Measurements from ENCODE around the gene XIRP1.

Gene XIRP1

GRCh38 chr3:39142067-39142466 lies 50.3 kb downstream of the XIRP1 start:
- no peak for DNase-seq (ENCODE audit: low spot score)

DNA sequence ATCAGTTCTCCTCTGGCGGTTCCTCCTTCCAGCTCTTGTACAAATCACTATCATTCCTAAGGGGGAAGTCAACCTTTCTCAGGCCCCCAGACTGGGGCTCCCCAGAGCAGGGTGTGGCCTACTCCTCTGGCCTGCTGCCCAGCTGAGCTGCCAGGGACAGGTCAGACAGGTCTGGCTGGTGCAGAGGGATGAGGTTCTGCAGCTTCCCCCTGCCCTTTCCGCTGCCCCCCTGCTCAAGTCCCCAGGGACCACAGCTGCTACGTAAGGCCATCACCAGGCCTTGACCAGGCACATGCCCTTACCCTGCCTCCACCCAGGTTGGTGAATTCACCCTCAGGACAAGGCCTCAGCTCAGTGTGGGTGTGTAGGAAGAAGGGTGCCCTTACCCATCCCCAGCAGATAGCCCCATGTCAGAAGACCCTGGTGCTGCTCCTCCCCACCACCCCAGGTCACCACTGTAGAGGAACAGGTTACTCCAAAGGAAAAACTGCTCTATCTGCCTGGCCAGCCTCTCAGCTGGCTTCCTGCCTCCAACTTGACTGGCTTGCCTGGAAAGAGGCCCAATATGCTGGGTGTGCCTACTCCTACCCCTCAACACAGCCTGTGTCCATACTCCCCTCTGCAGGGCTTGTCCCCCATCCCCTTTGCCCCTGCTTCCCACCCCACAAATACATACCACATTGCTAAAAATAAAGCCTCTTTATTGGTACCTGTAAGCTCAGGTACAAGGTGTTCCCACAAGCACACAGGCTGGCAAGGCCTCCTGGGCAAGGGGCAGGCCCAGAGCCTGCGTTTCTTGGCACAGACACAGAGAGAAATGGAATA lies 51.0 kb downstream of the XIRP1 start:
- peak; percentile 65 for DNase-seq (ENCODE audit: low spot score)

DNA sequence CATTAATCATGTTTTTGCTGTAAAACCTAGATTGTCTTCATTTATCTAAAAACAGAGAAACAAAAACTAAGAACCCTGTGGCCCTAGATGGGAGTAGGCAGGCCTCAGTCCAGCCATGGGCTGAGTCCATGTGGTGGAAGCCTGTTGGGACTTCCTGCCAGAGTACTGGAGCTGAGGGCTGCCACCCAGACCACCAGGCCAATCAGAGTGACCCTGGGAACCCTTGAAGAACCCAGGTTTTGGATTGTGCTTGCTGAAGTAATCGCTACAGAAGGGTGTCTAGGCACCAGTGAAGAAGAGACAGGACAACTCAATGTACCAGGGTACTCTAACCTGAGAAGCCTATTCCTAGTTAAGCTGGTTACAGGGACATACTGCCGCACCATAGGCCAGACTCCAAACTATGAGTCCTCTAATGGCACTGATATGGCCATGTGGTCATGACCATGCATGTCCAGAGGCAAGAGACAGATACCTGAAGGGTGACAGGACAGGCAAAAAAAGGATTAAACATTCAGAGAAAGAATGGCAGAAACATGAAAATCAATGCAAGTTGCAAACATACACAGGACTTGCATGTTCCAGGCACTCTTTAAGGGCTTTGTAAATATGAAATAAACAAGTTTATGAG lies 51.9 kb downstream of the XIRP1 start:
- no peak for DNase-seq (ENCODE audit: low spot score)

GRCh38 chr3:39139442-39139841 lies 53.0 kb downstream of the XIRP1 start:
- DNase-seq (ENCODE audit: low spot score) = no peak

GRCh38 chr3:39138804-39139415 lies 53.5 kb downstream of the XIRP1 start:
- DNase-seq (ENCODE audit: low spot score) = no peak

GRCh38 chr3:39137991-39138803 lies 54.2 kb downstream of the XIRP1 start:
- no peak for DNase-seq (ENCODE audit: low spot score)

DNA sequence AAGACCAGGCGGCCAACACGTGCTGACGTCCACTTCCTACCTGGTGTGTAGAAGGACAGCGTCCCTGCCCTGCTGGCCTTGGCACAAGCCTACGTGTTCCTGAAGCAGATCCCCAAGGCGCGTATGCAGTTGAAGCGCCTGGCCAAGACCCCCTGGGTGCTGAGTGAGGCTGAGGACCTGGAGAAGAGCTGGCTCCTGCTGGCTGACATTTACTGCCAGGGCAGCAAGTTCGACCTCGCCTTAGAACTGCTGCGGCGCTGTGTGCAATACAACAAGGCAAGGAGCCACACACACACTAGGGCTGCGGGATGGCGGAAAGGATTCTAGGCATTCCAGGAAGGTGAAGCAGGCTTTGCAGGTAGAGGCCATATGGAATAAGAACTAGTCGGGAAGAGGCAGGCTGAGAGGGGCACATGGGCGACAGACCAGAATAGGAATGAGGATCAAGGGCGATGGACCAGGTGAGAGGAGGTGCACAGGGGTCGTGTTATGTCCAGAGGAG lies 54.9 kb downstream of the XIRP1 start:
- DNase-seq (ENCODE audit: low spot score) = no peak

- DNase-seq (ENCODE audit: low spot score) = no peak
Observed at GRCh38 chr3:39136533-39137434, 55.6 kb downstream of the XIRP1 start.

- DNase-seq (ENCODE audit: low spot score) = no peak
Observed at GRCh38 chr3:39135170-39135805, 57.1 kb downstream of the XIRP1 start.

GRCh38 chr3:39134305-39134704 lies 58.1 kb downstream of the XIRP1 start:
- no peak for DNase-seq (ENCODE audit: low spot score)

- no peak for DNase-seq (ENCODE audit: low spot score)
Observed at GRCh38 chr3:39133822-39134221, 58.6 kb downstream of the XIRP1 start.
